CD4-positive, alpha-beta T cell treated with Interleukin-2 at 100 ng/mL for 4 hours (primary cell): ENCODE data around the gene B4GALNT4.
"Not testable (repeated sequence)": the region's sequence is repeated elsewhere in the genome, so short reads cannot be mapped to it uniquely, and the experiment has no call there.

Experiments
- DNase-seq: peaks from one replicate; pipeline ENCODE4 v3.0.0-alpha.2; 2020; ENCODE audit warnings: low spot score

The B4GALNT4 gene

GRCh38 chr11:376531-377173 is 7.4 kb downstream of the B4GALNT4 start:
- no peak for DNase-seq

DNA sequence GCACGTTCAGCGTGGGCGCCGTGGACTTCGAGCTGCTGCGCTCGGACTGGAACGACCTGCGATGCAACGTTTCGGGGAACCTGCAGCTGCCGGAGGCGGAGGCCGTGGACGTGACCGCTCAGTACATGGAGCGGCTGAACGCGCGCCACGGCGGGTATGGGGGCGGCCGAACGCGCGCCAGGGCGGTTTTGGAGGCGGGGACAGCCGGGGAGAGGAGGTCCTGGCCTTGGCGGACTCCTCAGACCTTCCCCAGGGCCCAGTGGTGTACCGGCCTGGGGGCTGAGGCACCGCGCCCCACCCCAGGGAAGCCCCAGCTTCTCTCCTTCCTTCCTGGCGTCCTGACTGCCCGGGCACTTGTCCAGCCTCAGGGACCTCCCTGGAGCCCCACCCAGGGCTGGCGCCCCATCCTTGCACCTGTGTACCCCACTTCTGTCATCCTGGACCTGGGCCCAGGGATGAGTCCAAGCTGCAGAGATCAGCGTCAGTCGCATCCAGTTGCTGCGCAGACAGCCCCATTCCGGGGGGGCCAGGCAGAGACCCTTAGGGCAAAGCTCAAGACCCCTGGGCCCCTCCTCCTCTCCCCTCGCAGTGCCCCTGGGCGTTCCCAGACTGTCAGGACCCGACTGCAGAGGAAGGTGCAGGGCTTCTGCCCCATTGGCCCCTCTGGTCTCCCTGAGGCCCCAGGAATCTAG is 8.0 kb downstream of the B4GALNT4 start:
- no peak for DNase-seq

DNA sequence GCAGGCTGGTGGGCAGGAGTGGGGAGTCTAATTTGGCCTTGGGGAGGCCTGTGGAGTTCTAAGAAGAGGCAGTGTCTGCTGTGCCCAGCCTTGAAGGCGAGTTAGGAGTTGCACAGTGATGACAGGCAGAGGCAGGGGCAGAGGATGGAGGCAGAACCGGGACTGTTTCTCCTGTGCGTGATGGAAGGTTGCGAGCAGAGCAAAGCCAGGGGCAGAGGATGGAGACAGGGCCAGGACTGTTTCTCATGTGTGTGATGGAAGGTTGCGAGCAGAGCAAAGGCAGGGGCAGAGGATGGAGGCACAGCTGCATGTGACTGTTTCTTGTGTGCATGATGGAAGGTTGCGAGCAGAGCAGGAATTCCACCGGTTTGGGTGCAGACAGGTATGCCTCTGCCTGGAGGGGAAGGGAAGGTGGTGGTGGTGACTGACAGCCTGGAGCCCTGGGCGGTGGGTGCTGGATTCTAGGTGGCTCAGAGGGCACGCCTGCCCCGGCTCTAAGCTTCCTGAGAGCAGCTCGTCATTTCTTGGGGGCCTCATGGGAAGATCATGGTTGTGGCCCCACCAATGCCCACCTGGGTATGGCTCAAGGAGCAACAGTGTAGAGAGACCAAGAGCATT is 8.7 kb downstream of the B4GALNT4 start:
- DNase-seq, result no peak

DNA sequence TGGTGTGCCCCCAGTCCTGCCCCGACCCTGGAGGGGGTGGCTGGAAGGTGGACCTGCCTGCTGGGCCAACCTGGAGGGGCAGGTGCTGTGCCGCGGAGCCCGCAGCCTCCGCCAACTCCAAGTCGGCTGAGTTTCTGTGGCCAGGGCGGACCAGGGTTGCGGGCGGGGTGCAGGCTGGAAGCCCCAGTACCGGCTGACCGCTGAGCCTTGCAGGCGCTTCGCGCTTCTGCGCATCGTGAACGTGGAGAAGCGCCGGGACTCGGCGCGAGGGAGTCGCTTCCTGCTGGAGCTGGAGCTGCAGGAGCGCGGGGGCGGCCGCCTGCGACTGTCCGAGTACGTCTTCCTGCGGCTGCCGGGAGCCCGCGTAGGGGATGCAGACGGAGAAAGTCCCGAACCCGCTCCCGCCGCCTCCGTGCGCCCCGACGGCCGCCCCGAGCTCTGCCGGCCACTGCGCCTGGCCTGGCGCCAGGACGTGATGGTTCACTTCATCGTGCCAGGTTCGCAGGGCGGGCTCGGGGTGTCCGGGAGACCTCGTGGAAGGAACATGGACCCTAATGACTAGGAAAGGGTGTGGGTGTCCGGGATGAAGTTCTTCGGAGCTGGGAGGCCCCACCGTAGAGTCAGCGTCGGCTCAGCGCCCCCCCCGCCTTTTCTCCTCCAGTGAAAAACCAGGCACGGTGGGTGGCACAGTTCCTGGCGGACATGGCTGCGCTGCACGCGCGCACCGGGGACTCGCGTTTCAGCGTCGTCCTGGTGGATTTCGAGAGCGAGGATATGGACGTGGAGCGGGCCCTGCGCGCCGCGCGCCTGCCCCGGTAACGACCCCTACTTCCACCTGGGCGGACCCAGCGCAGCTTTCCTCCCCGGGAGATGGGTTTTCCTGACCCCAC is 10.2 kb downstream of the B4GALNT4 start:
- DNase-seq, result no peak

DNA sequence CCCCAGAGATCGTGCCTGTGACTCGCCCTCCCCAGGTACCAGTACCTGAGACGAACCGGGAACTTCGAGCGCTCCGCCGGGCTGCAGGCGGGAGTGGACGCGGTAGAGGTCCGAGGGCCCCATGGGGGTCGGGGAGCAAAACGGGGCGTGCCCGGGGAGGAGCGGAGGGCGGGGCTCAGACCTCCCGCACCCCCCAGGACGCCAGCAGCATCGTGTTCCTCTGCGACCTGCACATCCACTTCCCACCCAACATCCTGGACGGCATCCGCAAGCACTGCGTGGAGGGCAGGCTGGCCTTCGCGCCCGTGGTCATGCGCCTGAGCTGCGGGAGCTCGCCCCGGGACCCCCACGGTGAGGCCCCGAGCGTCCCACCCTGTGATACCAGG is 10.8 kb downstream of the B4GALNT4 start:
- DNase-seq, result no peak

DNA sequence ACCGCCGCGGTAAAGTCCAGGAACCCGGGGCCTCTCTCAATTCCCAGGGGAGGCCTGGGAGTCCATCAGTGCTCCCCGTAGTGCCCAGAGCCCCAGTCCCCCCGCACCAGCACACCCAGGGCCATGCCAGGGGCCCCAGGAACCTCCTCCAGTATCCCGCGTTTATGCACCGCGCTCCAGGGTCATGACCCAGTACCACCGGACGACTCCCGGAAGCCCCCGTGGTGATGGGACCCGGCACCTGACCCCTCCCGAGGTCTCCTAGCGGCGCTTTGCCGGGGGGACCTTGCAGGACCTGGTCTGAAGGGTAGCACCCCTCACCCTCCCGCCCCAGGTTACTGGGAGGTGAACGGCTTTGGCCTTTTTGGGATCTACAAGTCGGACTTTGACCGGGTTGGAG is 11.2 kb downstream of the B4GALNT4 start:
- DNase-seq, result no peak

DNA sequence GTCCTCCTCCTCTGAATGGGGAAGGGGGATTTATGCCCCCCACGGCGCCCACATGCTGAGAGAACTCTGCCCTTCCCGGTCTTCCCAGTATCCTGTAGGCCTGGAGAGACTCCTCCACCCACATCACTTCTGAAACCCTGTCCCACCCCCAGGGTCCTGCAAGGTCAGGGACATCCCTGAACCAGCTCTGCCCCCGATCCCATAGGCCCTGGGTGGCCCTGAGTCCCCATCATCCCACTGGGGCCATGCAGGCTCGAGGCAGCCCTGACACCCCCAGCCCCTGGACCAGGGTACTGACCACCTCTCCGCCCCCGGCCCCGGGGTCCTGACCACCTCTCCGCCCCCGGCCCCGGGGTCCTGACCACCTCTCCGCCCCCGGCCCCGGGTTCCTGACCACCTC is 11.7 kb downstream of the B4GALNT4 start:
- DNase-seq, result no peak

- DNase-seq, result no peak
Measured at GRCh38 chr11:381501-382072, 12.3 kb downstream of the B4GALNT4 start.

GRCh38 chr11:382081-382629 is 12.9 kb downstream of the B4GALNT4 start:
- DNase-seq, result no peak

DNA sequence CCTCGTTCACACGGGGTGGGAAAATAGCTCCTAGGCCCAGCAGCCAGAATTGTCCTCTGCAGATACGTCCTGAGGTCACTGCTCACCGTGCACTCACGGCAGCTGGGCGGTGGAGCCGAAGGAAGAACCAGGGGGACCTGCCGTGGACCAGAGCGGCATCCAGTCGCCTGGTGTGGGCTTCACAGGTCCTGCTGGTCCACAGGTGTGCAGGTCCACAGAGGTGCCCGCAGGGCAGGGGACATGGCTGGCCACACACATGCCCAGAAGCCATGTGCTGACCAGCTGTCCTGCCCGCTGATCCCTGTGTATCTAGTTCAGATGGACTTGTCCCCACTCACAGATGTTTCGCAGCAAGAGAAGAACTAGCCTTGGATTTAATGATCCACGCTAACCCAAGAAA is 14.1 kb downstream of the B4GALNT4 start:
- DNase-seq, result no peak

GRCh38 chr11:384511-384910 is 15.2 kb downstream of the B4GALNT4 start:
- no peak for DNase-seq

DNA sequence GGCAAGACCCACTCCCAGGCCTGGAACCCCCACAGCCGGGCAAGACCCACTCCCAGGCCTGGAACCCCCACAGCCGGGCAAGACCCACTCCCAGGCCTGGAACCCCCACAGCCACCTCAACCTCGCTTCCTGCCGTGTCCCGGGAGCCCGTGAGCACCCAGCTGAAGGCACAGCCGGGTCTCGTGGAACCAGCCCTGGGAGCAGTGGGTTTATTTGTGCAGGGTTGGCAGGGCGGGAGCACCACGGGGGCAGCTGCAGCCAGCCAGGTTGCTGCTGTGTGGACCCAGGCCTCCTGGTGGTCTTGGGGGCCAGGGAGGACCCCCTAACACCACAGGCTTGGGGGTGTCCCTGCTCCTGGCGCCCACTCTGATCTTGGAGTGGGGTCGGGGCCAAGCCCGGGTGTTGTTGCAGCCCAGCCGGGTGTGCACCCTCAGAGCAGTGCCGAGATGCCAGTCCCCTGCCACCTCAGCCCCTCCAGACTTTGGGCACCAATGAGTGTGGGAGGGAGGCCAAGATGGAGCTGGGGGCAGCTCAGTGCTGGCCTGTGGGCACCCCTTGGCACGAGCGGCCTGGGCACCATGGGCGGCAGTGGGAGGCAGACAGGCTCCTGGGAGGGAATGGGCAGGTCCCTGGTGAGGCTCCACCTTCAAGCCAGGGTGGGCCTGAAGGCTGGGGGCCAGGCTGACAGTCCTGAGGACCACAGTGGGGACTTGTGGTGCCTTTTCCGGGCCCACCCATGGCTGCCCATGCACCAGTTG is 16.5 kb downstream of the B4GALNT4 start:
- DNase-seq, result no peak

GRCh38 chr11:386483-386882 is 17.2 kb downstream of the B4GALNT4 start:
- DNase-seq, result no peak

GRCh38 chr11:387193-387793 is 18.0 kb downstream of the B4GALNT4 start:
- DNase-seq, result no peak

DNA sequence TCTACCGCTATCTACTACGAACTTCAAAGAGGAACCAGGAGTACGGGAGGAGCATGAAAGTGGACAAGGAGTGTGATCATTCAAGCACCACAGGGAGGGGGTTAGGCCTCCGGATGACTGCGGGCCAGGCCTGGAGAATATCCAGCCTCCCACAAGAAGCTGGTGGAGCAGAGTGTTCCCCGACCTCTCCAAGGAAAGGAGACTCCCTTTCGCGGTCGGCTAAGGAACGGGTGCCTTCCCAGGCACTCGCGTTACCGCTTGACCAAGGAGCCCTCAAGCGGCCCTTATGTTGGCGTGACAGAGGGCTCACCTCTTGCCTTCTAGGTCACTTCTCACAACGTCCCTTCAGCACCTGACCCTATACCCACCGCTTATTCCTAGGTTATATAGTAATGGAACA is 20.1 kb downstream of the B4GALNT4 start:
- DNase-seq, result not testable (repeated sequence)

DNA sequence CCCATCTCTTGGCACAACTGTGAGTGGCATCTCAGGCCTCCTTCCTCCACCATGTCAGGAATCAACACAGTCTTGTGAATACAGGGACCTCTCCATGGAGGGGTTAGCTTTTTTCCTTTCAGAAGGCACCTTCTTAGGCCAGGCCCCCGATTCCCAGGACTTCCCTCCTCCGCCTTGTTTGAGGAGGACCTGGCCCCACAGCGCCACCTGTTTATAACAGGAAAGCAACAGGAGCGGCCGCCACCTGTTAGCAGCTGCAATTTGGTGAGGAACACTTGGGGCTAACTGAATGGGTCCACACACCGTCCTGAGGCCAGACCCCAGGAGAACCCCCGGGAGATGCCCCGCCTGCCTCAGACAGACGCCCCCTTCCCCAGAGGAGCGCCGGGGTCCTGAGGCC is 20.9 kb downstream of the B4GALNT4 start:
- DNase-seq, result no peak

- DNase-seq, result no peak
Measured at GRCh38 chr11:391117-392017, 22.1 kb downstream of the B4GALNT4 start.

GRCh38 chr11:392102-392777 is 22.9 kb downstream of the B4GALNT4 start:
- no peak for DNase-seq
